GM18499 (cell line): Measurements from ENCODE around the gene FAM181A.

ENCODE experiments used
- ATAC-seq: cut with Tn5 transposase; IDR thresholded peaks from one replicate; pipeline ENCODE4 v1.9.1; 2021; ENCODE audit warnings: moderate number of reproducible peaks; ENCODE audit not compliant: insufficient read depth, unreplicated experiment

FAM181A gene

DNA sequence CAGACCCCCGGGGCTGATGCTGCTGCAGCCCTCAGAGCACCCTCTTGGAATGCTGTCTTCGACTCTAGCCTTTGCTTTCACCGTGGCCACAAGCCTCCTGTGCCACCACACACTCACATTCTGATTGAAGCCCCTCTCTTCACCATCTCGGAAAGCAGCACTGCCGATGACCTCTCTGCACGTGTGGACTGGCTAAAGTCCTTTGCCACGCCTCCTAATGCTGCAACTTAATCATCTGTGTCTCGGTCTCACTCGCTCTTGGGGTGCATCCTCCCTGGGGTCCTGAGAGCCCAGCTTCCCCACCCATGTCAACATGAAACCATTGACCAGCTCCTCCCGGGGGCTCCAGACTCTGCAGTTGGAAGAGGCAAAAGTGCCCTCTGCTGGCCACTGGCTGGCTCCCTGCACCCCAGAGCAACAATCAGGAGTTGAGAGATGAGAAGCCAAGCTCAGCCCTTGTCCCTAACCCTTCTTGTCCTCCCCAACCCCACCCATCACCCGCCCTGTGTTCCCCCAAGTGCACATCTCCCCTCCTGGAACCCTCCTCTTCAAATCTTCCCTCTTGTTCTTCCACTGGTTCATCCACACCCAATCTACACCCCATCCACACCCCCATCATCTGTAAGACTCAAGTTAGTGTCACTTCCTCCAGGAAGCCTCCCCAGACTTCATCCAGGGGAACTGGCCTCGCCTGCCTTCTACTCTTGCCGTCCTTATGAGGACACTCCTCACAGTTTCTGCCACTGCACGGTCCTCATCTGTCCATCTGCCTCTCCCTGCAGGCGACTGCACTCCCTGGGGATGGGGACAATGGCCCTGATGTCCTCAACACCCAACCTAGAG lies 23.6 kb upstream of the FAM181A start:
- no peak for ATAC-seq

DNA sequence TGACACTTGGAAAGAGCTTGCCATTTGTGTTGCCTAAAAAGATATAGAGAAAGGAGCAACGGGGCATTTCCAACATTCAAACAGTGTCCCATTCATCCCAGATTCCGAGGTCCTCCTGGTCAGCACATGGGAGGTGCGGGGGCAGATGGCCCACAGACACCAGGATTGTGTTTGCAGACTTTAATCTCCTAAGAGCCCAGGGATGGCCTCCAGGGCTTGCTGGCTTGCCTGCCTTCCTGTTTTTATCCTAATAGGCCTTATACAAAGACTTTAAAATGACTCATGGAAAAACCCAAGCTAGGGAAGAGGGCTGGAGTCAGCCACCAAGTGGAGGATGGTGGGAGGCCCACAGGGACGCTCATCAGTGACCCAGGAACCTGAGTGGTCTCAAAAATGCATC lies 21.5 kb upstream of the FAM181A start:
- ATAC-seq: no peak

DNA sequence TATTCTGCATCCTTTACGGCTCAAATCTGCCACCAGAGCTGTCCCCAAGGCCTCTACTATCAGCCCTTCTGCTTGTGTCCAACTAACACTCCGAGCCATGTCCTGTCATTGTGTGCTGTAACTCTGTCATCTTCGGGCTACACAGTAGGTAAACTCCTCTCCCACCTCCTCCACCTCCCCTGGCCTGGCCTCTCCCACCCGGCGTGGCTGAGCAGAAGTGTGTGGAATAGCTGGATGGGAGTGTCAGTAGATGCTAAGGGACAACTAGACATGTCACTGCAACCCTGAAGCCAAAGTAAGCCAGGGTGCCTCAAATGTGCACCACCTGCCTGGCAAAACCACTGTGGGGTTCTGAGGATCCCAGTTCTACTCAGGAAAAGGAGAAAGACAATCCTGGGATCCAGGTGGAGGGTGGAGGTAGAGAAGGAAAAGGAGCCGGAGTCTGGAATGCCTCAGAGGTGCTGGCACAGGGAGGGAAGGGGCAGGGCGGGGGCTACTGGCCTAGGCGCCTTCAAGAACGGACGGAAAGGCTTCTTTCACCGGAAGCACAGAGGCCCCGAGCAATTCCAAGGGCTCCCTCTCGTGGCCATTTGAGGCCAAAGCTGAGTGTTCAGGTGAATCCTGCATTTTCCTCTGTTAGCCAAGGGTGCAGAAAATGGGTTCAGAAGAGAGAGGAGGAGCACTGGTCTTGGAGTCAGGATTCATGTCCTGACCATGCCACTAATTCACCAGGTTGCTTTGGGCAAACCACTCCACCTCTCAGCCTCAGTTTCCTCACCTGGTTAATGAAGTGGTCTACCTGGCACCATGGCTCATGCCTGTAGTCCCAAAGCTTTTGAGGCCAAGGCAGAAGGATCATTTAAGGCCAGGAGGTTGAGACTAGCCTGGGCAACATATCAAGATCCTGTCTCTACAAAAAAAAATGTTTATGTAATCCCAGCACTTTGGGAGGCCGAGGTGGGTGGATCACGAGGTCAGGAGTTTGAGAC lies 20.5 kb upstream of the FAM181A start:
- ATAC-seq: no peak

DNA sequence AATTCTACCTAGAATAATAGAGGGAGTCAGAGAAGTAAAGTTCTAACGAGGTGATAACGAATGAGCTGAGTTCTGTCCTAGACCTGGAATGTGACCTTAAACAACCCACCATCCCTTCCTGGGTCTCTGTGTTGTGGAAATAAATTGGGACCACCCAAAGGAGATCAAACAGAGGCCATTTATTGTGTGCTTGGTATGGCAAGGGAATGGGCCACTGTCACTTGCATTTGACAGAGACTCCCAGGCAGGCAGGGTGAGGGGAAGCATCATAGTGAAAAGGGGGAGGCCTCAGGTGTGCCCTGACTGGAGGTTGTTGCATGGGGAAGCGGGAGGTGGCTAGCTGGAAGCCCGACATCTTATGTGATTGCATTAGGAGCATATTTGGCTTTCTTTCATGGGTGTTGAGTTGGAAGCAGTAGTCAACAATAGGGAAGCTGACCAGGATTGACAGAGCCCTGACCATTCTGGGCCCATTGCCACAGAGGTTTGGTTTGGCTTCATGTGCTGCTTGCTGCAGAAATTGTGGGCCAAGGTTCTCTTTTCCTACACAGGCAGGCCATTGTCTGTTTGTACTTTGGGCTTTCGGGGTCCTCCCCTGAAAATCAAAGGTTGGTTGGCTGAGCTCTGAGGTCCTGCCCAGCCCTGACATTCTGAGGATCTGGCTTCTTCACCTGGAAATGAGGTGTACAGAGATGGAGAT lies 17.6 kb upstream of the FAM181A start:
- no peak for ATAC-seq

DNA sequence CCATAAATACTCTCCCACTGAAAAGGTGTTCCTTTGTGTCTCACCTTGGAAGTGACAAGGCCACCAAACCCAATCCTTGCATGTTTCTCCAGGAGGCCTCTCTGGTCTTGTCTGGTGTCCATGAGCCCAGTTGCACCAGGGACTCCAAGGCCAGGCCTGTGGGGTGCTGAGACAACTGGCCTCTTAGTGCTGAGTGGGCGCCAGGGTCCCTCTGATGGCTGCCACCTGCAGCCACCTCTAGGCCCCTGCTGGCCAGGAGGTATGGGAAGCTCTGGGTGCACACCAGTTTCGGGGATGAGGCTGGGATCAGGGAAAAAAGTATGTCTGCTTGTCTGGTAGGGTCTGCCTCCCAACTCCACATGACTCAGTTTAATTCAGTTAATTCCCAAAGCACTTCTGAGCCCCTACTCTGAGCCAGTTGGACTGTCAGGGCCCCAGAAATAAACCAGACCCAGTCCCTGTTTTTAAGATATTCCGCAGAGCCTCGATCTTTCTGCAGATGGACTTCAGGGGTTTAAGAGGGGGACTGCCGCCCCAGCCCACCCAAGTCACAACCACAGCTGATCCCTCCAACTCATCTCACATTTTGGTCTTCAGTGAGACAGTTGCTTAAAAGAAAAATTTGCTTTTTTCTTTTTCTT lies 15.0 kb upstream of the FAM181A start:
- ATAC-seq: no peak

DNA sequence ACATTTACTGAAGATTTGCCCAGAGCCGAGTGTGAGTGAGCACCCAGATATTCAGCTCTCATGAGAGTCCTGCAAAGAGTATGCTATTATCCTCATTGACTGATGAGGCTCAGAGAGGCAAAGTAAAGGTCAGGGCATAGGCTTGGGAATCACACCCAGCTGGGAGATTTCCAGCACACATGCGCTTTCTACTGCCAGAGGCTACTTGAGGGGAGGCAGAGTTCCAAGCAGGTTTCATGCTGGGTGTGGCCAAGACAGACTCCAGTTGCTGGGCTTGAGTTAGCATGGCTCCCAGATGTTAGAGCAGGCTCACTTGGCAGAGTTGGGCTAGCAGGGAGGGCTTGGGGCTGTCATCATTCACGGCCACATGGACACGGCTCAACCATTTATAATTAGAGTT lies 14.4 kb upstream of the FAM181A start:
- no peak for ATAC-seq

DNA sequence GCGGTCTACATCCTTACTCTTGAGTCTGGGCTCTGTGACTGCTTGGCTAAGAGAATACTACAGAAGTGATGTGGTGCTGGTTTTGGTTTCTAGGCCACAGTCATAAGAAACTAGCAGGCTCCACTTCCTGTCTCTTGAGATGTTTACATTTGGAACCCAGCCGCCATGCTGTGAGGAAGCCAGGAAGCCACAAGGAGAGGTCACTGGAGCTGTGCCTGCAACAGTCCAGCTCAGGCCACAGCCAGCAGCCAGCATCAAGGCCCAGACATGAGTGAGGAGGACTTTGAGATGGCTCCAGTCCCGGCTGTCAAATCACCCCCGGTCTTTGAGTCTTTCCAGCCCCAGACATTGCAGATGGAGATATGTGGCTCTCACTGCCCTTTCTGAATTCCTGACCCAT lies 12.9 kb upstream of the FAM181A start:
- no peak for ATAC-seq

DNA sequence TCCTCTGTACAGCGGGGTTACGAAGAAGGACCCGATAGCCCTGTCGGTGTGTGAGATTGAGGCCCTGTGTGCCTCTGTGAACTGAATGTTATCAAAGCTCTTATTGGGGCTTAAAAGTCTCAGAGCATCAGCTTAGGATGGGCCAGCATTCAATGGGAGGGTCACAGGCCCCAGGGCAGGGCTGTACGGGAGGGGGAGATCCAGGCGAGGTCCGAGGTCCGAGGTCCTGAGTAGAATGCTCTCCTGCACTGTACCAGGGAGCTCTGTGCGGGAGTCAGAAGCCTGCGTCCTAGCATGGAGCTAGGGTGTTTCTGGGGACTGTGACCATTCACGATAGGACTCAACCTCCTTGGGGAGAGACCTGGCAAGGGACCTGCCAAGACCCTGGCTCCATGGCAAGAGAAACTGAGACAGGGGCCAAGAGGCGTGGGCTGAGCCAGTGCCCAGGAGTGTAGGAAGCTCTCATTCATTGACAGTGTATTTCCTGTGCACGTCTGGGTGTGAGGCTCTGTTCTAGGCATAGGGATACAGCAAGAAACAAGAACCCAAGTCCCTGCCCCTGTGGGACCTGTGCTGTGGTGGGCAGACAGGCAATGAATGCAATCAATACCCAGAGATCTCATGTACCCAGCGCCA lies 12.0 kb upstream of the FAM181A start:
- no peak for ATAC-seq

DNA sequence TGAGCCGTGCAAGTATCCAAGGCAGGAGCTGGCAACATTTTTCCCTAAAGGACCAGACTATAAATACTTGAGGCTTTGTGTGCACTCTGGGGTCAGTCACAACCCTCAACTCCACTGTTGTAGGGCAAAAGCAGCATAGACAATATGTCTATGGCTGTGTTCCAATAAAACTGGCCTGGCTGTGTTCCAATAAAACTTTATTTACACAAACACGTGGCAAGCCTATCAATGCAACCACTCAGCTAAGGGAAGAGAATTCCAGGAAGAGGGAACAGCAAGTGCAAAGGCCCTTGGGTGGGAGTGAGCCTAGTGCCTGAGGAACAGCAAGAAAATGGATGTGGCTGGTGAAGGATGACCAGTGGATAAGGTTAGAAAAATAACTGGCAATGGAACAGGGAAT lies 11.3 kb upstream of the FAM181A start:
- no peak for ATAC-seq

DNA sequence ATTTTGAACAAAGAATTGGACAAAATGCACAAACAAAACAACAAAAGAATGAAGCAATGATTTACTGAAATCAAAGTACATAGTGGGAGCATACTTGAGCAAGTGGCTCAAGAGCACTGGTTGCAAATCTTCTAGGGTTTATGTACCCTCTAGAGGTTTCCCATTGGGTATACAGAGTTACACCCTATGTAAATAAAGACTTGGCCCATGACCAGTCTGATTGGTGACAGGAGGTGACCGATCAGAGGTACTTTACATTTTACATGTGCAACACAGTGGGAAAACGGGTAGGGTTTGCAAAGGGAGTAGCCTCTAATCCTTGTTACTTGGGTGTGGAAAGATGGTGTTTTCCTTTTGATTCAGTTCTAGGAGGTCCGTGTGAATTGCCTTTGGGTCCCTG lies 10.6 kb upstream of the FAM181A start:
- no peak for ATAC-seq

DNA sequence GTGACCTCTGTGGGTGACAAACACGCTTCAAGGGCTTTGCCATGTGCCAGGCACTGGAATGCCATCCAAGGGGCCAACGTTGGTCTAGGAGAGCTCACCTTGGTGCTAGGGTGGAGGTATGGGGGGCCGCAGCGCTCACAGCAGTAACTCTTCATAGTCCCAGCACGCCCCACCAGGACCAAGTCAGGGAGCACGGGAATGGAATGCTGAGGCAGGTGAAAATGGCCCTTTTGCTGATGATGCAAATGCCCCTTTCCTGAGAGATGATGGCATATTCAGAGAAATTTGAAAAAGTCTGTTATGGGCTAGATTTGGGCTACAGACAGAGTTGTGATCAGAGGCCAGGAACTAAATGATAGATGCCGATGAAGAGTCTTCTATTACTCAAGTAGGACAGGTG lies 10.0 kb upstream of the FAM181A start:
- ATAC-seq: no peak

DNA sequence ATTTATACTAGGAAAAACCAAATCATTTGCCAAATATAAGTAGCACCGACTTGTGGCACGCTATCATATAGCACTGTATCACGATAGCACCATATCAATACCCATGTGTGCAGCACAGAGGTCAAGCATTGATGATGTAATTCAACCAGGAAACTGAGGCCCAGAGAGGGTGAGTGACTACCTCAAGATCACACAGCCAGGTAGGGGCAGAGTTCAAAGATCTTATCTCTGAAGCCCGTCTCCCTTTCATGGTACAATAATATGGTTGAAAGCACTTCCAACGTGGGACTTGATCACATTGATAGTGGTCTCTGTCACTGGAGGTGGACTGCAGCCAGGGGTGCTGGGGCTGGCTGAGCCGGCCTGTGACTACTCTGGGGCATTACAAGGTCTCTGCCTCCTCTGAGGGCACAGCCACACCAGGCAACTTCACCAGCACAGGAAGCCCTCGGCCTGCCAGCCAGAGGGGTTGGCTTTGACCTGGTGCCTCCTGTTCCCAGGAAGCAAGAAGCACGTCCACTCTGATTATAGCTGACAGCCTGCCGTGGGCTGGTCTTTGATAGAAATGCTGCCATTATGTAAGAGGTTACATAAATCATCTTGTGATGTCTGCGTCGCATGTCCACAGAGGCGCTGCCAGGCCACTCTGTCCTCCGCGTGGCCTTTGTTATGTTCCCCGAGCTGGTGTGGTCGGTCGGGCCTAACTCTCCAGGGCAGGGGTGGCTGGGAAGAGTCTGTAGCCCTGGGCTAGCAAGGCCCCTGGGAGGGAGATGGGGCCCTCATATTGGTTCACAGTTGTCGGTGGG lies 5.9 kb upstream of the FAM181A start:
- ATAC-seq: no peak

DNA sequence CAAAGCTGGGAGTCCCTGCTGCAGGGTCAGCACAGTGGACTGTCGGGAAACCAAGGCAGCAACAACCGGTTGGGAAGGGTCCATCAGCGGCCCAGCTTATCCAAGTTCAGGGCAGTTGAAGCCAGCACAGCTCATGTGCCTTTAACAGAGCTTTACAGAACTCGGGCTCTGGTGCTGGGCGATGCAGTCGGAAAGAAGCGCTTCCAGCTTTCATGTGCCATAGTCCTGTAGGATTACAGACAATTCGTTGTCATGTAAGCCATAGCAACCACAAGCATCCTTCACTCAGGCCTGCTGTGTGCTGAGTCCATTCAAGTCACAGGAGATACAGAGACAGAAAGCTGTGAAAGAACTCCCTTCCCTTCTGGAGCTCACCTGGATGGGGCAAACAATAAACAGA lies 3.5 kb upstream of the FAM181A start:
- no peak for ATAC-seq

DNA sequence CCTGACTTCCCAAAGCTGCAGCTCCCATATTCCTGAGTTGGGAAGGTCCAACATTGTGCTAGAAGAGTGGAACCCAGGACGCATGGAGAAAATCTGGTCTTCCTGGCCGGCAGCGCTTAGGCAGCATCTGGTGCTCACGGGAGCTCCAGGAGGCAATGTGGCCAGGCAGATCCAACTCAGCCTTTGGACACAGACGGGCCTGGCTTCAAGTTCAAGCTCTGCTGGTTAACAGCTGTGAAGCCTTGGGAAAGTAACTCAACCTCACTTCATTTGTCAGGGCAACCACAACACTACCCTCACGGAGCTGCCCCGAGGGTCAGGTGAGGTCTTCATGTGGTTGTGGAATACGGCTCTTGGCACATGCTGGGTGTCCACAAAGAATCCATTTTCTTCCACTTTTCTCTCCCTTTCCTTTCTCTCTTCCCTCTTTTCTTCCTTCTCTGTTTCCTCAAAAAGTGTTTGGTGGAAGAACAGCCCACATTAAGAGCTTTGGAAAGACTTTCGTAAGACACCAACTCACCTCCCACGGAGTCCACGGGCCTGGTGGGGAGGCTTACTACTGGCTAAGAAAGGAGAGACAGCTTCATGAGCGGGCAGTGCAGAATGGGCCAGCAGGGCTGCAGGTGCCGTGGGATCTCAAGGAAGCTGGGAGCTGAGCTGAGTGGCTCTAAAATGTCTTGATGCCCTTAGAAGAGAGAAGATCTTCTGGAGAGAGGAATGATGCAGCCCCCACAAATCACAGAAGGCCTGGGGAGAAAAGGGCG lies 2.4 kb upstream of the FAM181A start:
- no peak for ATAC-seq

DNA sequence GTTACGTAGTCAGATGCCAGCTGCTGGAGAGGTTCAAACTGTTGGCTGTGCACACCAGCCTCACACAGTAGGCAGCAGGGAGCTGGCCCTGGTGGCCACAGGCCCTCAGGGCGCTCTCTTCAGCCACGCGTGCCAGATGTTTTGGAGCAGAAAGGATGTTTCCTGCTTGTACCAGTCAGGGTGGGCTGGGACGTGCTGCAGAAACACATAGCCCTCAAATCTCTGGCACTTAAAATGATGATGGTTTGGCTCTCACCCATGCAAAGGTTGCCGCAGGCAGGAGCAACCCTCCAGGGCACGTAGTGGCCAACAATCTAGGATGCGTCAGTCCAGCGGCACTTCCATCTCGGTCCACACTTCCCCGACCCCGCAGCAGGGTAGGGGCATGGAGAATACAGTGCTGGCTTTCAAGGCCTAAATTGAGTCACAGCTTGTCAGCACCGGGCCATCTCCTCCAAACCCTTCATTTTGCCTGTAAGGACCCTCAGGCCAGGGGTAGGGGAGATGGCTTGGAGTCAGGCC lies 1.7 kb upstream of the FAM181A start:
- ATAC-seq: no peak

DNA sequence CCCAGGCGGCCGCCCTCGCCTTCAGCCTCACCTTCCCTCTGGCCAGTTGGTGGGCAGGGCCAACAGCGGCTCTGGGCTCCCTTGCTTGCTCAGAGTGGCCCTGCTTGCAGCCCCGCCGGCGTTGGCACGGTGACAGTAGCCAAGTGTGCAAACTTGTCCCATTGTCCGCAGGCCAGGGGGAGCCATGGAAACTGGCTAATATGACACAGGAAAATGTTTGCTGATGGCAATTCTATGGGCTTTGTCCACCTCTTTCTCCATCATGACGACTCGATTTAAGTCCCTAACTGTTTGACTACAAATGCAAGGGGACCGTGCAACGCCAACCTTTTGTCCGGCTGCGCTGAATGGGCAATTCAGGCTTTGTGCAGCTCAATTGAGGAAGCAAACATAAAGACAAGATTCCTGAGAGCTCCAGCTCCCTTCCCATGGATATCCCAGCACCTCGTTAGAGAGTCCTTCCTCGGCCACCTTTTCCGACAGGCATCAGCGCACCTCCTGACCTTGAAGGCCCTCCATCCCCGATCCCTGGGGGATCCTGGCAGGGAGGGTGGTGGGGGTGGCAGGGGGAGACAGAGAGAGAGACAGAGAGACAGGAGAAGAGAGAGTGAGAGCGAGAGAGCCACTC lies 785 bp upstream of the FAM181A start:
- ATAC-seq: no peak

DNA sequence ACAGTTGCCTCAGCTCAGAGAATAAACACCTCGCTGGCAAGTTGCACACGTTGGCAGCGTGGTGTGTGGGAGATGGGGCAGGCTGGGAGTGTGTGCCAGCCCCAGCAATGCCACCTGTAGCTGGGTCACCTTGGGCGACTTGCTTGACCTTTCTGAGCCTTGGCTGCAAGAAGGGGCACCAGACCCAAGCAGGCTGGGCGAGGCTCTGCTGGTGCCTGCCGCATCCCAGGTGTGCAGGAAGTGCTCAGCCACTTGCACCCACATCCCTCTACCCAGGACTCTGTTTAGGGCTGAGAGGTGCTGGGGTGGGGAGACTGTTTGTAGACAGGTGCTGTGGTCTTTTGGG lies 629 bp downstream of the FAM181A start:
- no peak for ATAC-seq
